ENCODE results near the gene ZC3H7A. TPM values are rescaled to one million over a fixed set of nuclear protein-coding genes. Genes with fewer than 3 reads are reported as not detected.

Gene ZC3H7A
- total RNA-seq, 1 donor from 2014 or later: 25.6 TPM

DNA sequence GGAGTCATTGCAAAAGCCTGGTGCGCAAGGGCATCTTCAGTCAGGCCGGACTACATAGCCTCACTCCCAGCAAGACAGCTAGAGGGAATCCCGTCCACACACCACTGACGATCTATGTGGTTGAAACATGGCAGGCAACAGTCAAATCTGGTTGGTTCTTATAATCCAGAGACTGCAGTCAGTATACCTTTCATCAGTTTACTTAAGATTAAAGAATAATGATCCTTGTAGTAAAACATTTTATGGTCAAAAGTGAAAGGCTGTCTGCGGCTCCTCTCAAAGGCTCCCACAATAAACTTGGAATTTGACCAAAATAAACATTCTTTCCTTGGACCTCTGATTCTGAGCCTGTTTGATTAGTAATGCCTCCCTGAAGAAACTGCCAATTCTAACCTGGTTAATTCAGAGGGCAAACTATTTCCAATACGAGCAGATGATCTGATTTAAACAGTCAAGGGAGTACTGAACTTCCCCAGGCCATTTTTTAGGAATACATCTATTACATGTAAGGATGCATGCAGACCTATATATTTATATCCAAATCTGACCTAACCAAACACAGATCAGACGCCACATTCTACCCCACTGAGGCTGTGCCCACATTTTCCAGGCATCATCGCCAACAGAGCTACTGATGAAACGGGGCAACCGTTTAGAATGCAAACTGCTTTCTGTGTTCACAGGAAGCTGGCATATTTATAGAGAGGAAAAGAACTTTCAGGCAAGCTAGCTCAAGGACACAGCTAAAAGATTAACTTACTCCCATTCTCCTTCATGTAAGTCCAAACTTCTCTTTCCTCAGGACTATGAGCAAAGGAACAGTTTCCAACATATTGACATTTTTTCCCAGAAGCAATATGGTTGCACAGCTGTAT is 39.1 kb downstream of the ZC3H7A start:
- H3K4me3 ChIP-seq: no peak overlapping the region
- no peak overlapping the region for H3K27ac ChIP-seq (replicated peaks)
- H3K36me3 ChIP-seq: peaks cover 95% of the 10 kb centered on the region
- no peak for TF ChIP-seq CTCF (IDR thresholded peaks at IDR 0.05; ENCODE audit: borderline replicate concordance)
- H3K9me3 ChIP-seq (replicated peaks): no peaks in the 10 kb centered on the region
- H3K27me3 ChIP-seq (ENCODE audit: low read depth): no peaks in the 10 kb centered on the region
- intact Hi-C loops (cut with micrococcal nuclease): no loop called here
- peaks cover 8% of the 10 kb centered on the region for H3K4me1 ChIP-seq
- no peak for DNase-seq

DNA sequence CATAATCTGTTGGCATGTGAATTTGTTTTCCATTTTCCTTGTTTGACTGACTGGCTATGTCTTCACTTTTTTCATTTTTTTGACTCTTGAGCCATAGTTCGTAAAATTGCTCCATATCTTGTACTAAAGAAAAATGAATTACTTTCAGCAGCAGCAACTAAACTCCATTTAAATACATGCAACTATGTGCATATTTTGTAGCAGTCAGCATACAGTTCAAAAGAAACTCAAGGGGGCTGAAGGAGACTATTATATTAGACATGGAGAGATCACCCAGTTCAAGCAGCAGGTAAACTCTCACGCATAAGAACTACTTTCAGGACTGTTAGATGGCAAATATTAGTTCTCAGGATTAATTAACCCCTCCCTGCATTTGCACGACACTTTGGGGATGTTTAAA is 40.8 kb downstream of the ZC3H7A start:
- H3K9me3 ChIP-seq (replicated peaks): no peaks in the 10 kb centered on the region
- H3K27me3 ChIP-seq (ENCODE audit: low read depth): no peaks in the 10 kb centered on the region
- H3K27ac ChIP-seq (replicated peaks): no peak overlapping the region
- no peak overlapping the region for H3K4me3 ChIP-seq
- peaks cover 8% of the 10 kb centered on the region for H3K4me1 ChIP-seq
- no peak for DNase-seq
- no peak for TF ChIP-seq CTCF (IDR thresholded peaks at IDR 0.05; ENCODE audit: borderline replicate concordance)
- H3K36me3 ChIP-seq: peaks cover 95% of the 10 kb centered on the region
- intact Hi-C loops (cut with micrococcal nuclease): no loop called here

DNA sequence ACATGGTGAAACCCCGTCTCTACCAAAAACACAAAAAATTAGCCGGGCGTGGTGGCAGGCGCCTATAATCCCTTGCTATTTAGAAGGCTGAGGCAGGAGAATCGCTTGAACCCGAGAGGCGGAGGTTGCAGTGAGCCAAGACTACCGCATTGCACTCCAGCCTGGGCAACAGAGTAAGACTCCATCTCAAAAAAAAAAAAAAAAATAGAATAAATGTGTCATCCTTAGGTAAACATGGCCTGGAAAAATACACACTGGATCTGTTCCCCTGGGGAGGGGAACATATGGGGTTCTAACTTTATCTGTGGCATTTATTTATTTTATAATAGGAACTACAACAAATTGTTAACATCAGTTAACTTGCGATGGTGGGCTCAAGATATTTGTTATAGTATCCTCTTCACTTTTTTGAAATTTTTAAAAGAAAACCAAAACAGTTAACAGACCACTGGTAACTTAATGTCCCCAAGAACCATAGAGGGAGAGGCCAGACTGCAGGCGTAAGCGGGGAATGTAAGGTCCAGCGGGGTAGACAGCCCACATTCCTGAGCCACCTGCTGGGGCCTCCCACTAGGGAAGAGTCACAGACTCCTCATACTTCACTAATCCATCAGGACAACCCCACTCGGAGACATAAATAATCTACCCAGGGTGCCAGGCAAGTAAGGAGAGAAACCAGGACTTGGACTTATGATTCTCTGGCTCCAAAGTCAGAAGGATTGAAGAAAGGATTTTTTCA is 41.9 kb downstream of the ZC3H7A start:
- Histone ChIP-seq H3K27me3 (ENCODE audit: low read depth) (no peaks in the 10 kb centered on the region), H3K4me1 (peaks cover 8% of the 10 kb centered on the region), H3K27ac (replicated peaks) (no peak overlapping the region), H3K9me3 (replicated peaks) (no peaks in the 10 kb centered on the region), H3K36me3 (peaks cover 95% of the 10 kb centered on the region), H3K4me3 (no peak overlapping the region)
- no peak for TF ChIP-seq CTCF (IDR thresholded peaks at IDR 0.05; ENCODE audit: borderline replicate concordance)
- DNase-seq: no peak
- intact Hi-C loops (cut with micrococcal nuclease): no loop called here

DNA sequence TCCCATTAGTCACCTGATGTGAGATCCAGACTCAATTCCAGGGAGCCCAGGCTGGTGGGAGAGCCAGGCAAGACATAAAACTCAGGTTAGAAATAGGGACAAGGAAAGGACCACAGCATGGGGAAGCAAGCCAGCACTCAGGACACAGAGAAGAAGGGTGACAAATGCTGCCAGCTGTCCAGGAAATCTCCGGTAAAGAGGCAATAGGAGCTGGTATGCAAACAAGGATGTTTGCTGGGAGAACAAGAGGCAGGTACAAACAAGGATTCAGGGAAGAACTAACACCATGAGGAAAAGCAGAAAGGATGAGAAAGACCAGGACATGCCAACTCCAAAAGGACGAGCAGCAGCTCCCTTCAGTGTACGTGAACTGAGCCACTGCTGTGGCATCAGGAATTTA is 44.2 kb downstream of the ZC3H7A start:
- Histone ChIP-seq H3K27ac (replicated peaks) (no peak overlapping the region), H3K36me3 (peaks cover 91% of the 10 kb centered on the region), H3K4me3 (no peak overlapping the region), H3K27me3 (ENCODE audit: low read depth) (no peaks in the 10 kb centered on the region), H3K4me1 (peaks cover under 1% of the 10 kb centered on the region), H3K9me3 (replicated peaks) (no peaks in the 10 kb centered on the region)
- DNase-seq: no peak
- intact Hi-C loops (cut with micrococcal nuclease): no loop called here
- TF ChIP-seq CTCF (IDR thresholded peaks at IDR 0.05; ENCODE audit: borderline replicate concordance): no peak

- no peaks in the 10 kb centered on the region for H3K9me3 ChIP-seq (replicated peaks)
- intact Hi-C loops (cut with micrococcal nuclease): no loop called here
- no peak for DNase-seq
- H3K4me3 ChIP-seq: no peak overlapping the region
- H3K27ac ChIP-seq (replicated peaks): no peak overlapping the region
- H3K4me1 ChIP-seq: no peaks in the 10 kb centered on the region
- no peak for TF ChIP-seq CTCF (IDR thresholded peaks at IDR 0.05; ENCODE audit: borderline replicate concordance)
- H3K36me3 ChIP-seq: peaks cover 64% of the 10 kb centered on the region
- no peaks in the 10 kb centered on the region for H3K27me3 ChIP-seq (ENCODE audit: low read depth)
Measured at GRCh38 chr16:11750056-11750455, 47.0 kb downstream of the ZC3H7A start.
